ENCODE data around the gene ARHGAP45.
"Not testable (repeated sequence)": the region's sequence is repeated elsewhere in the genome, so short reads cannot be mapped to it uniquely, and the experiment has no call there.

ARHGAP45 gene

GRCh38 chr19:1117654-1118053 lies 50.7 kb downstream of the ARHGAP45 start:
- DNase-seq: no peak

- DNase-seq: no peak
Measured at GRCh38 chr19:1118999-1119398, 52.0 kb downstream of the ARHGAP45 start.

GRCh38 chr19:1119475-1120217 lies 52.7 kb downstream of the ARHGAP45 start:
- no peak for DNase-seq

GRCh38 chr19:1121395-1121794 lies 54.4 kb downstream of the ARHGAP45 start:
- no peak for DNase-seq

GRCh38 chr19:1122021-1122971 lies 55.3 kb downstream of the ARHGAP45 start:
- no peak for DNase-seq

GRCh38 chr19:1122972-1123363 lies 56.0 kb downstream of the ARHGAP45 start:
- DNase-seq: peak; percentile 79

GRCh38 chr19:1123381-1123780 lies 56.4 kb downstream of the ARHGAP45 start:
- no peak for DNase-seq

- no peak for DNase-seq
Measured at GRCh38 chr19:1123885-1124677, 57.1 kb downstream of the ARHGAP45 start.

- peak; percentile 58 for DNase-seq
Measured at GRCh38 chr19:1125601-1126467, 58.9 kb downstream of the ARHGAP45 start.

- no peak for DNase-seq
Measured at GRCh38 chr19:1126984-1127760, 60.2 kb downstream of the ARHGAP45 start.

GRCh38 chr19:1128106-1128505 lies 61.1 kb downstream of the ARHGAP45 start:
- DNase-seq: peak; percentile 24

GRCh38 chr19:1129084-1129483 lies 62.1 kb downstream of the ARHGAP45 start:
- DNase-seq: not testable (repeated sequence)

GRCh38 chr19:1129535-1129934 lies 62.6 kb downstream of the ARHGAP45 start:
- no peak for DNase-seq

GRCh38 chr19:1130771-1131717 lies 64.1 kb downstream of the ARHGAP45 start:
- DNase-seq: peak; percentile 34

GRCh38 chr19:1131718-1132551 lies 65.0 kb downstream of the ARHGAP45 start:
- peak; percentile 98 for DNase-seq

- DNase-seq: peak; percentile 40
Measured at GRCh38 chr19:1132552-1133383, 65.8 kb downstream of the ARHGAP45 start.

GRCh38 chr19:1133471-1133929 lies 66.5 kb downstream of the ARHGAP45 start:
- DNase-seq: peak; percentile 26

- DNase-seq: no peak
Measured at GRCh38 chr19:1134431-1134830, 67.5 kb downstream of the ARHGAP45 start.

All from inflammatory macrophage treated with lipopolysaccharide for 4 hours (primary cell).